ENCODE results near the gene RASGEF1B. TPM values are rescaled to one million over a fixed set of nuclear protein-coding genes. Genes with fewer than 3 reads are reported as not detected.

The RASGEF1B gene
- polyA plus RNA-seq, 2 of the 4 experiments (the other 2 are of a cell fraction) = 0.16 TPM; not detected in 1

- DNase-seq (ENCODE audit: low read depth in 1 of 2, low spot score in 1 of 2) (no peak), ATAC-seq (no peak), FAIRE-seq (no peak)
- Histone ChIP-seq H3K4me1 (no peaks in the 10 kb centered on the region), H3K4me3 (no peak overlapping the region), H3K4me2 (no peak overlapping the region), H3K9me3 (no peaks in the 10 kb centered on the region), H3K27ac (no peak overlapping the region)
- ChIA-PET CTCF (interaction anchor here (1.0 kb wide), 1 partner anchor 17 kb away, joined by 3 read pairs; no protein-coding TSS in a partner anchor), POLR2A (no interaction called here)
- WGBS (ENCODE audit: missing lambda C conversion rate) = 37% methylated on average over 2 of the region's 2 CpGs
- TF ChIP-seq REST (IDR thresholded peaks at IDR 0.05) (no peak), HEYL (CRISPR knock-in tag; IDR thresholded peaks at IDR 0.05) (no peak), MAX (IDR thresholded peaks at IDR 0.05) (no peak), SREBF2 (IDR thresholded peaks at IDR 0.05) (no peak), RNF2 (IDR thresholded peaks at IDR 0.05; ENCODE audit: borderline replicate concordance, low read depth) (no peak)
- TF ChIP-seq, protein P1, sequence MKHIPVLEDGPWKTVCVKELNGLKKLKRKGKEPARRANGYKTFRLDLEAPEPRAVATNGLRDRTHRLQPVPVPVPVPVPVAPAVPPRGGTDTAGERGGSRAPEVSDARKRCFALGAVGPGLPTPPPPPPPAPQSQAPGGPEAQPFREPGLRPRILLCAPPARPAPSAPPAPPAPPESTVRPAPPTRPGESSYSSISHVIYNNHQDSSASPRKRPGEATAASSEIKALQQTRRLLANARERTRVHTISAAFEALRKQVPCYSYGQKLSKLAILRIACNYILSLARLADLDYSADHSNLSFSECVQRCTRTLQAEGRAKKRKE (CRISPR knock-in tag; IDR thresholded peaks at IDR 0.05; ENCODE audit: low read depth) = no peak
These were observed 34.6 kb downstream of the RASGEF1B start for GRCh38 chr4:81436941-81437574.

DNA sequence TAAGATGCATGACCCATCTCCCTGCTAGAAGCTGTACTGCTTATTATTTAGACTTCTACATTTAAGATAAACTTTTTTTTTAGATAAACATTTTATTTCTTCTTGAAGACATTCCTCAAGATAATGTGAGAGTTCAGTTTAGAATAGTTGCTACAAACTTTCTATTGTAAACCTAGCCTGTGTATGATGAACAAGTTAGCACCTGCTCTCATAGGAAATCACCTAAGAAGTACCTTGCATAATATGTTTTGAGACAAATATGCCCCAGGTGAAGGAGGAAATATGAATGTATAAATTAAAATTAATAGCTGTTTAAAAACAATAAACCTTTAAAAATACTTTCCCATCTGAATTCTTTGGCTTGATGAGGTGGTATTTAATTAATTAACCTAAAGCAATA is 35.6 kb downstream of the RASGEF1B start:
- CTCF ChIA-PET = interaction anchor here (1.0 kb wide), 1 partner anchor 18 kb away, joined by 3 read pairs; no protein-coding TSS in a partner anchor
- no peak for ATAC-seq

DNA sequence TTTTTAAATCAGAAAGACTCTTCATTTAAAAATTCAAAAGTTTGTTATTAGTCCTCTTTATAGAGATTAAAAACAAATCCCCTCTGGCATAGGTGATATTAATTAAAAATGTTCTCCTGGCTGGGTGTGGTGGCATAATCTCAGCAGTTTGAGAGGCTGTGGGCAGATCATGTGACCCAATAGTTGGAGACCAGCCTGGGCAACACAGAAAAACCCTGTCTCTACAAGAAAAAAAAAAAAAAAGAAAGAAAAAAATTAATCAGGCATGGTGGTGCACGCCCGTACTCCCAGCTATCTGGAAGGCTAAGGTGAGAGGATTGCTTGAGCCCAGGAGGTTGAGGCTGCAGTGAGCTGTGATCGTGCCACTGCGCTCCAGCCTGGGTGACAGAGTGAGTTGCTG is 38.9 kb downstream of the RASGEF1B start:
- FAIRE-seq (no peak), DNase-seq (ENCODE audit: low read depth in 1 of 2, low spot score in 1 of 2) (no peak), ATAC-seq (no peak)
- Histone ChIP-seq H3K4me2 (no peak overlapping the region), H3K9me3 (no peaks in the 10 kb centered on the region), H3K27ac (no peak overlapping the region), H3K4me1 (no peaks in the 10 kb centered on the region), H3K4me3 (no peak overlapping the region)
- CTCF ChIA-PET = no interaction called here
- 48% methylated on average over 4 of the region's 4 CpGs for WGBS (ENCODE audit: missing lambda C conversion rate)
- TF ChIP-seq MAFK (IDR thresholded peaks at IDR 0.05; ENCODE audit: partially characterized antibody) (no peak), CBX2 (IDR thresholded peaks at IDR 0.05; ENCODE audit: borderline replicate concordance, low read depth) (no peak), SREBF2 (IDR thresholded peaks at IDR 0.05) (no peak), EHF (CRISPR knock-in tag; IDR thresholded peaks at IDR 0.05) (no peak), USF2 (IDR thresholded peaks at IDR 0.05) (no peak), RARB (CRISPR knock-in tag; IDR thresholded peaks at IDR 0.05) (no peak)
- POLR2A ChIA-PET = no interaction called here

More for the DNA sequence above, 35.6 kb downstream of the RASGEF1B start:
- TF ChIP-seq PHF8 (IDR thresholded peaks at IDR 0.05; ENCODE audit: borderline replicate concordance, low read depth) (no peak), RNF2 (IDR thresholded peaks at IDR 0.05; ENCODE audit: borderline replicate concordance, low read depth) (no peak), CTCF (IDR thresholded peaks at IDR 0.05) (no peak), TFCP2L1 (CRISPR knock-in tag; IDR thresholded peaks at IDR 0.05) (no peak), HOXB13 (CRISPR knock-in tag; IDR thresholded peaks at IDR 0.05; ENCODE audit: low read depth) (no peak), MYC (IDR thresholded peaks at IDR 0.05; ENCODE audit: borderline replicate concordance, low read length) (no peak), CHD2 (IDR thresholded peaks at IDR 0.05; ENCODE audit: low read length, partially characterized antibody) (no peak), HOXA7 (CRISPR knock-in tag; IDR thresholded peaks at IDR 0.05) (no peak), RARB (CRISPR knock-in tag; IDR thresholded peaks at IDR 0.05) (no peak)
- TF ChIP-seq, protein P2, sequence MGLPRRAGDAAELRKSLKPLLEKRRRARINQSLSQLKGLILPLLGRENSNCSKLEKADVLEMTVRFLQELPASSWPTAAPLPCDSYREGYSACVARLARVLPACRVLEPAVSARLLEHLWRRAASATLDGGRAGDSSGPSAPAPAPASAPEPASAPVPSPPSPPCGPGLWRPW (IDR thresholded peaks at IDR 0.05) = no peak
- Histone ChIP-seq H3K4me2 (no peak overlapping the region), H3K27ac (no peak overlapping the region), H3K4me1 (no peaks in the 10 kb centered on the region), H3K4me3 (no peak overlapping the region), H3K9me3 (no peaks in the 10 kb centered on the region)
- POLR2A ChIA-PET = no interaction called here
- FAIRE-seq = no peak
- DNase-seq (ENCODE audit: low read depth in 1 of 2, low spot score in 1 of 2) = no peak

Data from A549 (cell line).